ENCODE measurements around the gene FLT1. TPM values are rescaled to one million over a fixed set of nuclear protein-coding genes. Genes with fewer than 3 reads are reported as not detected.

FLT1 gene
- total RNA-seq, 1 donor from 2014 or later, result not detected

- TF ChIP-seq, protein P1, sequence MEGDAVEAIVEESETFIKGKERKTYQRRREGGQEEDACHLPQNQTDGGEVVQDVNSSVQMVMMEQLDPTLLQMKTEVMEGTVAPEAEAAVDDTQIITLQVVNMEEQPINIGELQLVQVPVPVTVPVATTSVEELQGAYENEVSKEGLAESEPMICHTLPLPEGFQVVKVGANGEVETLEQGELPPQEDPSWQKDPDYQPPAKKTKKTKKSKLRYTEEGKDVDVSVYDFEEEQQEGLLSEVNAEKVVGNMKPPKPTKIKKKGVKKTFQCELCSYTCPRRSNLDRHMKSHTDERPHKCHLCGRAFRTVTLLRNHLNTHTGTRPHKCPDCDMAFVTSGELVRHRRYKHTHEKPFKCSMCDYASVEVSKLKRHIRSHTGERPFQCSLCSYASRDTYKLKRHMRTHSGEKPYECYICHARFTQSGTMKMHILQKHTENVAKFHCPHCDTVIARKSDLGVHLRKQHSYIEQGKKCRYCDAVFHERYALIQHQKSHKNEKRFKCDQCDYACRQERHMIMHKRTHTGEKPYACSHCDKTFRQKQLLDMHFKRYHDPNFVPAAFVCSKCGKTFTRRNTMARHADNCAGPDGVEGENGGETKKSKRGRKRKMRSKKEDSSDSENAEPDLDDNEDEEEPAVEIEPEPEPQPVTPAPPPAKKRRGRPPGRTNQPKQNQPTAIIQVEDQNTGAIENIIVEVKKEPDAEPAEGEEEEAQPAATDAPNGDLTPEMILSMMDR (conservative IDR thresholded peaks at IDR 0.05), result no peak
- Mint-ChIP-seq H3K27ac (ENCODE audit: unreplicated experiment) (no peak overlapping the region), H3K36me3 (ENCODE audit: low read depth) (no peaks in the 10 kb centered on the region), H3K9me3 (no peaks in the 10 kb centered on the region), H3K4me3 (no peak overlapping the region), H3K4me1 (no peaks in the 10 kb centered on the region), H3K27me3 (ENCODE audit: low read depth) (no peaks in the 10 kb centered on the region)
- no peak for DNase-seq (ENCODE audit: low read depth, low spot score)
Observed at GRCh38 chr13:28379371-28380083, 115.4 kb downstream of the FLT1 start.

- H3K4me3 Mint-ChIP-seq, result no peak overlapping the region
- DNase-seq (ENCODE audit: low read depth, low spot score), result no peak
- no peak overlapping the region for H3K27ac Mint-ChIP-seq (ENCODE audit: unreplicated experiment)
- H3K27me3 Mint-ChIP-seq (ENCODE audit: low read depth), result no peaks in the 10 kb centered on the region
- no peaks in the 10 kb centered on the region for H3K36me3 Mint-ChIP-seq (ENCODE audit: low read depth)
- no peaks in the 10 kb centered on the region for H3K9me3 Mint-ChIP-seq
- TF ChIP-seq, protein P1 (conservative IDR thresholded peaks at IDR 0.05), result no peak
- H3K4me1 Mint-ChIP-seq, result no peaks in the 10 kb centered on the region
Observed at GRCh38 chr13:28376604-28377003, 118.3 kb downstream of the FLT1 start.

DNA sequence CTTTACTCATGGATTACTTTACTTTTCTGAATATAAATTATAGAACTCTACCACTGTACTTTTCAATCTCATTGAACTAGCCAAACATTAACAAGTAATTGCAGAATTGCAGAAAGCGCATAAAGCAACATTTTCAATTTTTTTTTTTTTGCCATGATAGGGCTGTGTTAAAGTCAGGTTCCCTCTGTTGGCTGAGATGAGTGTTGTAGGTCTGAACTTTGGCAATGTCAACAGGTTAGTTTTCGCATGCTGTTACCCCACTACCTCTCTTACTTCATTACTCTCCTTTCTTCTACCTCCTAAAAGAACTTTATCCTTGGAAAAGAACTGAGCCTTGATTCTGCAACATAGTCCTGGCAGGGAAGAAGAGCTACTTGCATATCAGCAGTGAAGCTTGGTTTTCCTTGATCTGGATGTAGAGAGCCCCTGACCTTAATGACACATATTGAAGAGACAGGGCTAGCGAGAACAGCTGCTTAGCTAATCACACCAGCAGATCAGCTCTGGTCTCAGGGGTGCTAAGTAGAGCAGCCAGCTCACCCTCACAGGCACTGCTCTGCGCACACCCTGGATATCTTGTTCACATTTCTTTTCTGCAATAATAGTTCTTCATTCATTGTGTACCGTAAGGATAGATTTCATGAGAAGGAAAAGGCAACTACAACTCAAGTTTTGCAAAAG, 119.5 kb downstream of the FLT1 start:
- no peaks in the 10 kb centered on the region for H3K36me3 Mint-ChIP-seq (ENCODE audit: low read depth)
- DNase-seq (ENCODE audit: low read depth, low spot score), result no peak
- H3K27me3 Mint-ChIP-seq (ENCODE audit: low read depth), result no peaks in the 10 kb centered on the region
- no peak overlapping the region for H3K27ac Mint-ChIP-seq (ENCODE audit: unreplicated experiment)
- no peak overlapping the region for H3K4me3 Mint-ChIP-seq
- TF ChIP-seq, protein P1 (conservative IDR thresholded peaks at IDR 0.05), result no peak
- no peaks in the 10 kb centered on the region for H3K9me3 Mint-ChIP-seq
- H3K4me1 Mint-ChIP-seq, result no peaks in the 10 kb centered on the region

DNA sequence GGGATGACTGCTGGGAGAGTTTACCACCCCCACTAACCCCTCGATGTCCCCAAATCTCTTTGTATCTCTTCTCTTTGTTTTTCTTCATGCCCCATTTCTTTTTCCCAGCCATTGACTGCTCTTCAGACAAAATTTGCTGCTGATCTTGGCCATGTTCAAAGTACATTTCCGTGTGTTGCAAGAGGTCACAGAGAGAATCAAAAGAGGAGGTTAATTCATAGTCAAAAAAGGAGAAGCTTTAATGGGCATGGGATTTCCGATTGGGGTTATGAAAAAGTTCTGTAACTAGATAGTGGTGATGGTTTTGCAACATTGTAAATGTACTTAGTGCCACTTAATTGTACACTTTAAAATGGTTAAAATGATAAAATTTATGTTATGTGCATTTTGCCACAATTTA, 121.1 kb downstream of the FLT1 start:
- Mint-ChIP-seq H3K4me3 (no peak overlapping the region), H3K36me3 (ENCODE audit: low read depth) (no peaks in the 10 kb centered on the region), H3K27ac (ENCODE audit: unreplicated experiment) (no peak overlapping the region), H3K27me3 (ENCODE audit: low read depth) (no peaks in the 10 kb centered on the region), H3K9me3 (no peaks in the 10 kb centered on the region), H3K4me1 (no peaks in the 10 kb centered on the region)
- DNase-seq (ENCODE audit: low read depth, low spot score), result no peak
- TF ChIP-seq, protein P1 (conservative IDR thresholded peaks at IDR 0.05), result no peak

DNA sequence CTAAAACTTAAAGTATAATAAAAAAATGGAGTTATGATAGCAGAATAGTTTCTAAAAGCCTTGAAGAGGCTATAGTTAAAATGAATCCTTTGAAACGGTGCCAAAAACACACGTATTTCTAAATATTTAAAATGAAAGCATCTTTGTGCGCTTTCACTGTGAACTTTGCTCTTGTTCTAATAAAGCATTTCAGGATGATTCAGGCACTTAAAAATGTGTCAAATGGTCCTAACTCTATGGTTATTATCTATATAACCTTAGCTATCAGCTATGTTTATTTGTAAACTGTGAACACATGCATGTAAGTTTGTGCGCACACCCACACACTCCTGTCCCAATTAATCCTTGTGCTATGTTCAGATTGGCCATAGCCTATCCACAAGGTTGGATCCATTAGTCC, 124.5 kb downstream of the FLT1 start:
- no peak overlapping the region for H3K27ac Mint-ChIP-seq (ENCODE audit: unreplicated experiment)

More for the DNA sequence above, 124.5 kb downstream of the FLT1 start:
- no peaks in the 10 kb centered on the region for H3K4me1 Mint-ChIP-seq
- H3K27me3 Mint-ChIP-seq (ENCODE audit: low read depth), result no peaks in the 10 kb centered on the region
- no peak overlapping the region for H3K4me3 Mint-ChIP-seq
- H3K36me3 Mint-ChIP-seq (ENCODE audit: low read depth), result no peaks in the 10 kb centered on the region
- no peak for DNase-seq (ENCODE audit: low read depth, low spot score)
- TF ChIP-seq, protein P1 (conservative IDR thresholded peaks at IDR 0.05), result no peak
- peaks cover 3% of the 10 kb centered on the region for H3K9me3 Mint-ChIP-seq

All from neural crest cell (in vitro differentiated cells).